ENCODE data around the gene ABCG1.
"Not testable (repeated sequence)": the region's sequence is repeated elsewhere in the genome, so short reads cannot be mapped to it uniquely, and the experiment has no call there.

DNA sequence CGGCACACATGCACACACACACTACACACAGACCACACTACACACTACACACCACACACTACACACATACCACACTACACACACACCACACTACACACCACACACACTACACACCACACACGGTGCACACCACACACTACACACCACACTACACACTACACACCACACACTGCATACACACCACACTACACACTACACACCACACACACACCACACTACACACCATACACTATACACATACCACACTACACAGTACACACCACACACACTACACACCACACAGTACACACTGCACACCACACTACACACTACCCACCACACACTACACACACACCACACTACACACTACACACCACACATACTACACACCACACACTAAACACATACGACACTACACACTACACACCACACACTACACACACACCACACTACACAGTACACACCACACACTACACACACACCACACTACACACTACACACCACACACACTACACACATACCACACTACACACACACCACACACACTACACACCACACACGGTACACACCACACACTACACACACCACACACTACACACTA lies 73.7 kb downstream of the ABCG1 start:
- TF ChIP-seq, protein P1, sequence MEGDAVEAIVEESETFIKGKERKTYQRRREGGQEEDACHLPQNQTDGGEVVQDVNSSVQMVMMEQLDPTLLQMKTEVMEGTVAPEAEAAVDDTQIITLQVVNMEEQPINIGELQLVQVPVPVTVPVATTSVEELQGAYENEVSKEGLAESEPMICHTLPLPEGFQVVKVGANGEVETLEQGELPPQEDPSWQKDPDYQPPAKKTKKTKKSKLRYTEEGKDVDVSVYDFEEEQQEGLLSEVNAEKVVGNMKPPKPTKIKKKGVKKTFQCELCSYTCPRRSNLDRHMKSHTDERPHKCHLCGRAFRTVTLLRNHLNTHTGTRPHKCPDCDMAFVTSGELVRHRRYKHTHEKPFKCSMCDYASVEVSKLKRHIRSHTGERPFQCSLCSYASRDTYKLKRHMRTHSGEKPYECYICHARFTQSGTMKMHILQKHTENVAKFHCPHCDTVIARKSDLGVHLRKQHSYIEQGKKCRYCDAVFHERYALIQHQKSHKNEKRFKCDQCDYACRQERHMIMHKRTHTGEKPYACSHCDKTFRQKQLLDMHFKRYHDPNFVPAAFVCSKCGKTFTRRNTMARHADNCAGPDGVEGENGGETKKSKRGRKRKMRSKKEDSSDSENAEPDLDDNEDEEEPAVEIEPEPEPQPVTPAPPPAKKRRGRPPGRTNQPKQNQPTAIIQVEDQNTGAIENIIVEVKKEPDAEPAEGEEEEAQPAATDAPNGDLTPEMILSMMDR (conservative IDR thresholded peaks at IDR 0.05; ENCODE audit: low read length) = not testable (repeated sequence)
- TF ChIP-seq EZH2phosphoT487 (IDR thresholded peaks at IDR 0.05; ENCODE audit: borderline replicate concordance, low read depth, low read length) = not testable (repeated sequence)
